ENCODE results near the gene UNC13A.

UNC13A gene

DNA sequence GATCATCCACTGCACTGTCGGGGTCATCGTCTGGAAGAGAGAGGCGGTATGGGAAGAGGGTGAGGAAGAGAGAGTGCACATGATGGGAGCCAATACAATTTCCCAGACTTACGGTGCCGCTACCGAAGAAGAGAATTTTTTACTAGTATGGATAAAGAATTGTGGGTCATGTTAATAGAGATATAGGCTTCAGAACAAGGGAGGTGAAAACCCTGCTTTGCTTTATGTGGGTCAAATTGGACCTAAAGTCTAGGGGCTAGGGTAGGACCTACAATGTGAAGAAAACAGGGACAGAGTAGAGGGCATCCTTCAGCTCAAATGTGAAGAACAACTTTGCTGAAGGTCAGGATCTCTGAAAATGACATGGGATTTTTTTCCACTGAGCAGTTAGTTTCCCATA lies 29.9 kb downstream of the UNC13A start:
- no peaks in the 10 kb centered on the region for H3K27me3 ChIP-seq (ENCODE audit: insufficient read depth, poor library complexity, severe bottlenecking)
- TF ChIP-seq GABPA (IDR thresholded peaks at IDR 0.05; ENCODE audit: low read depth) = no peak
- TF ChIP-seq, protein P1, sequence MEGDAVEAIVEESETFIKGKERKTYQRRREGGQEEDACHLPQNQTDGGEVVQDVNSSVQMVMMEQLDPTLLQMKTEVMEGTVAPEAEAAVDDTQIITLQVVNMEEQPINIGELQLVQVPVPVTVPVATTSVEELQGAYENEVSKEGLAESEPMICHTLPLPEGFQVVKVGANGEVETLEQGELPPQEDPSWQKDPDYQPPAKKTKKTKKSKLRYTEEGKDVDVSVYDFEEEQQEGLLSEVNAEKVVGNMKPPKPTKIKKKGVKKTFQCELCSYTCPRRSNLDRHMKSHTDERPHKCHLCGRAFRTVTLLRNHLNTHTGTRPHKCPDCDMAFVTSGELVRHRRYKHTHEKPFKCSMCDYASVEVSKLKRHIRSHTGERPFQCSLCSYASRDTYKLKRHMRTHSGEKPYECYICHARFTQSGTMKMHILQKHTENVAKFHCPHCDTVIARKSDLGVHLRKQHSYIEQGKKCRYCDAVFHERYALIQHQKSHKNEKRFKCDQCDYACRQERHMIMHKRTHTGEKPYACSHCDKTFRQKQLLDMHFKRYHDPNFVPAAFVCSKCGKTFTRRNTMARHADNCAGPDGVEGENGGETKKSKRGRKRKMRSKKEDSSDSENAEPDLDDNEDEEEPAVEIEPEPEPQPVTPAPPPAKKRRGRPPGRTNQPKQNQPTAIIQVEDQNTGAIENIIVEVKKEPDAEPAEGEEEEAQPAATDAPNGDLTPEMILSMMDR (IDR thresholded peaks at IDR 0.05; ENCODE audit: insufficient read depth, low read length) = no peak

DNA sequence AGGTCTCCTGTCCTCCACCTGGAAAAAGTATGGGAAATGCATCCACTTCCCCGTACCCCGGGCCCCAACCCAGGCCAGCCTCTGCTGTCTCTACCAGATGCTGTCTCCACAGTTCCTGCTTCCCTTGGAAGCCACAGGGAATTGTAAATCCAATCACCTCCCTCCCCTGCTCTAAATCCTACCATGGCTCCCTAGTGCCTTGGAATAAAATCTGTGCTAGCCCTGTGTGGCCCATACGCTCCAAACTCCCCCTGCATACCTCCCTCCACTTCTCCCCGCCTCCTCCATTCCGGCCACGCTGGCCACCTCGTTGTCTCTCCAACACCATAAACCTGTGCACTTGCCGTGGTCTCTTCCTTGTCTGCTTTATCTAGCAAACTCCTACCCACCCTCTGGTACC lies 31.2 kb downstream of the UNC13A start:
- Histone ChIP-seq H3K27ac (replicated peaks) (no peak overlapping the region), H3K4me3 (replicated peaks; ENCODE audit: insufficient read depth, low read length) (no peak overlapping the region), H3K27me3 (ENCODE audit: insufficient read depth, poor library complexity, severe bottlenecking) (no peaks in the 10 kb centered on the region)
- no peak for DNase-seq (ENCODE audit: low read depth in 1 of 2, low spot score in 1 of 2)
- TF ChIP-seq, protein P2, sequence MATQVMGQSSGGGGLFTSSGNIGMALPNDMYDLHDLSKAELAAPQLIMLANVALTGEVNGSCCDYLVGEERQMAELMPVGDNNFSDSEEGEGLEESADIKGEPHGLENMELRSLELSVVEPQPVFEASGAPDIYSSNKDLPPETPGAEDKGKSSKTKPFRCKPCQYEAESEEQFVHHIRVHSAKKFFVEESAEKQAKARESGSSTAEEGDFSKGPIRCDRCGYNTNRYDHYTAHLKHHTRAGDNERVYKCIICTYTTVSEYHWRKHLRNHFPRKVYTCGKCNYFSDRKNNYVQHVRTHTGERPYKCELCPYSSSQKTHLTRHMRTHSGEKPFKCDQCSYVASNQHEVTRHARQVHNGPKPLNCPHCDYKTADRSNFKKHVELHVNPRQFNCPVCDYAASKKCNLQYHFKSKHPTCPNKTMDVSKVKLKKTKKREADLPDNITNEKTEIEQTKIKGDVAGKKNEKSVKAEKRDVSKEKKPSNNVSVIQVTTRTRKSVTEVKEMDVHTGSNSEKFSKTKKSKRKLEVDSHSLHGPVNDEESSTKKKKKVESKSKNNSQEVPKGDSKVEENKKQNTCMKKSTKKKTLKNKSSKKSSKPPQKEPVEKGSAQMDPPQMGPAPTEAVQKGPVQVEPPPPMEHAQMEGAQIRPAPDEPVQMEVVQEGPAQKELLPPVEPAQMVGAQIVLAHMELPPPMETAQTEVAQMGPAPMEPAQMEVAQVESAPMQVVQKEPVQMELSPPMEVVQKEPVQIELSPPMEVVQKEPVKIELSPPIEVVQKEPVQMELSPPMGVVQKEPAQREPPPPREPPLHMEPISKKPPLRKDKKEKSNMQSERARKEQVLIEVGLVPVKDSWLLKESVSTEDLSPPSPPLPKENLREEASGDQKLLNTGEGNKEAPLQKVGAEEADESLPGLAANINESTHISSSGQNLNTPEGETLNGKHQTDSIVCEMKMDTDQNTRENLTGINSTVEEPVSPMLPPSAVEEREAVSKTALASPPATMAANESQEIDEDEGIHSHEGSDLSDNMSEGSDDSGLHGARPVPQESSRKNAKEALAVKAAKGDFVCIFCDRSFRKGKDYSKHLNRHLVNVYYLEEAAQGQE (IDR thresholded peaks at IDR 0.05; ENCODE audit: insufficient replicate concordance, low read depth) = no peak
- TF ChIP-seq, protein P1 (IDR thresholded peaks at IDR 0.05; ENCODE audit: insufficient read depth, low read length) = no peak
- TF ChIP-seq GABPA (IDR thresholded peaks at IDR 0.05; ENCODE audit: low read depth) = no peak
- no peak for TF ChIP-seq SPI1 (IDR thresholded peaks at IDR 0.05; ENCODE audit: borderline replicate concordance, low read depth)
- TF ChIP-seq POLR2AphosphoS5 (IDR thresholded peaks at IDR 0.05; ENCODE audit: low read depth) = no peak

More for the DNA sequence above, 29.9 kb downstream of the UNC13A start:
- DNase-seq (ENCODE audit: low read depth in 1 of 2, low spot score in 1 of 2) = no peak
- Histone ChIP-seq H3K4me3 (replicated peaks; ENCODE audit: insufficient read depth, low read length) (no peak overlapping the region), H3K27ac (replicated peaks) (no peak overlapping the region)

DNA sequence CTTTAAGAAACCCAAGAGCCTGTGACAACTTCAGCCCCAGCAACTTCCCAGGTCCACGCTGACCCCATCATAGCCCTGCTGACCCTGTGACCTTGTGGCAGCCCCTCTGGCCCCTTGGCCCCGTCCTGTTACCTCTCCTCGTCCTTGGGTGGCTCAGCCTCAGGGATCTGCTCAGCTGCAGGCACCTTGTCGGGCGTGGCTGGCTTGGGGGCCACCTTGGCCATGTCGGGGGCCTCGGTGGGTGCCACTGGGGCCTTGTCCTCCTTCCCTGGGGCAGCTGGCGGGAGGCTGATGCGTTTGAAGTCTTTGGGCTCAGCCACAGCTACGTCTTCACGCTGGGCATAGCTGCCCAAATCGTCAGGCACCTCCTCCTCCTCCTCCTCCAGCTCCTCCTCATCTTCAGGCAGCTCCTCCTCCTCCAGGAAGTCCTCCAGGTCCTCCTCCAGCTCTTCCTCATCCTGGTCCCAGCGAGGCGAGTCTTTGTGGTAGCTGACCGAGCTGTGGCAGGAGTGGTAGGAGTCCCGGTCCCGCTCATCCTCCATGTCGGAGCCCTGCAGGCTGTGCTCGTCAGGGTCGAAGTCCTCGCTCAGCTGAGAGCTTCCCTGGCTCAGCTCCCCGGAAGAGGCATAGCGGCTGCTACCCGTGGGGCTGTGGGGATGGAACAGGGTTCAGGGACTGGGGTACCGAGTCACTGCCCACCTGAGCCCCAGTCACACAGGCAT lies 32.2 kb downstream of the UNC13A start:
- TF ChIP-seq POLR2AphosphoS5 (IDR thresholded peaks at IDR 0.05; ENCODE audit: low read depth) (no peak), SPI1 (IDR thresholded peaks at IDR 0.05; ENCODE audit: borderline replicate concordance, low read depth) (no peak), GABPA (IDR thresholded peaks at IDR 0.05; ENCODE audit: low read depth) (no peak)
- TF ChIP-seq, protein P1 (IDR thresholded peaks at IDR 0.05; ENCODE audit: insufficient read depth, low read length) = no peak
- TF ChIP-seq, protein P2 (IDR thresholded peaks at IDR 0.05; ENCODE audit: insufficient replicate concordance, low read depth) = no peak
- Histone ChIP-seq H3K27me3 (ENCODE audit: insufficient read depth, poor library complexity, severe bottlenecking) (no peaks in the 10 kb centered on the region), H3K4me3 (replicated peaks; ENCODE audit: insufficient read depth, low read length) (no peak overlapping the region), H3K27ac (replicated peaks) (no peak overlapping the region)
- no peak for DNase-seq (ENCODE audit: low read depth in 1 of 2, low spot score in 1 of 2)

DNA sequence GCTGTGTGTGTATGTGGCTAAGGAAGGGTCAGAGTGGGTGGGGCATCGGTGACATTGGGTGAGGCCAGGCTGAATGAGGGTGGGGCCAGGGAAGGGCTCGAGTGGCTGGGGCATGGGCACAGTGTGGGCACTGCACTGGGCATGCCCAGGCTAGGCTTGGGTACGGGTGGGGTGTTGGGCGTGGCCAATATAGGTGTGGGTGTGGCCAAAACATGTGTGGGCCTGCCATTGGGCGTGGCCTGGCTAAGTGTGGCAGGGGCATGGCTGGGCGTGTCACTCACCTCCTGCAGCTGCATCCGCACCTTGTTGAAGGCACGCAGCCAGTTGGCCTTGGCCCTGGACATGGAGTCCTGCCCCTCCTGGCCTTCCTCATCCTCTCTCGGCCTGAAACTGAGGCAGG lies 33.2 kb downstream of the UNC13A start:
- TF ChIP-seq GABPA (IDR thresholded peaks at IDR 0.05; ENCODE audit: low read depth) = no peak
- TF ChIP-seq SPI1 (IDR thresholded peaks at IDR 0.05; ENCODE audit: borderline replicate concordance, low read depth) = no peak
- TF ChIP-seq, protein P1 (IDR thresholded peaks at IDR 0.05; ENCODE audit: insufficient read depth, low read length) = no peak
- TF ChIP-seq POLR2AphosphoS5 (IDR thresholded peaks at IDR 0.05; ENCODE audit: low read depth) = no peak
- TF ChIP-seq, protein P2 (IDR thresholded peaks at IDR 0.05; ENCODE audit: insufficient replicate concordance, low read depth) = no peak
- no peaks in the 10 kb centered on the region for H3K27me3 ChIP-seq (ENCODE audit: insufficient read depth, poor library complexity, severe bottlenecking)
- no peak overlapping the region for H3K4me3 ChIP-seq (replicated peaks; ENCODE audit: insufficient read depth, low read length)
- no peak overlapping the region for H3K27ac ChIP-seq (replicated peaks)
- no peak for DNase-seq (ENCODE audit: low read depth in 1 of 2, low spot score in 1 of 2)

Data from HL-60 (cell line).